Vagina (tissue), 2 donors: ENCODE measurements around the gene TJP3. TPM values are rescaled to one million over a fixed set of nuclear protein-coding genes. Genes with fewer than 3 reads are reported as not detected.

ENCODE experiments used
- DNase-seq, 2 donors: peaks; one replicate each; pipeline ENCODE4 v3.0.0-alpha.2; 2017; ENCODE audit errors: extremely low spot score in 2 of 2
- H3K27ac ChIP-seq: fragments of 200-600 bp; sonication (generic); one replicate; pipeline ENCODE4 v1.5.1; 2019
- H3K27me3 ChIP-seq: fragments of 200-600 bp; sonication (generic); one replicate; pipeline ENCODE4 v1.5.1; 2019
- H3K36me3 ChIP-seq, 2 donors: fragments of 200-600 bp; sonication (generic); one replicate each; pipeline ENCODE4 v1.5.1; 2017 to 2019
- H3K4me1 ChIP-seq: fragments of 200-600 bp; sonication (generic); one replicate; pipeline ENCODE4 v1.5.1; 2019
- H3K4me3 ChIP-seq, 2 donors: fragments of 200-600 bp; sonication (generic); 1 replicate in 1 of 2; 2 replicates in 1 of 2; pipeline ENCODE4 v1.5.1; 2016 to 2019
- H3K9me3 ChIP-seq: fragments of 200-600 bp; sonication (generic); one replicate; pipeline ENCODE4 v1.5.1; 2019
- POLR2A ChIP-seq, 2 donors: fragments of 450-650 bp; IDR thresholded peaks; one replicate each; pipeline ENCODE4 v1.6.1; 2017; ENCODE audit warnings: antibody characterized with exemption in 2 of 2, mild to moderate bottlenecking in 2 of 2, moderate library complexity in 2 of 2
- POLR2AphosphoS5 ChIP-seq, 2 donors: sonication (generic); formaldehyde crosslinking; IDR thresholded peaks; one replicate each; pipeline ENCODE4 v1.9.0; 2017; ENCODE audit warnings: antibody characterized with exemption in 2 of 2, mild to moderate bottlenecking in 2 of 2, low read depth in 1 of 2; ENCODE audit not compliant: insufficient read depth in 1 of 2
- intact Hi-C: fragments of 100-400 bp; cut with DNase I; formaldehyde crosslinking; loops from one replicate; pipeline ENCODE4 v1.15.1; 2023
- total RNA-seq: library from RNA; depleted of rRNA; stranded (reverse); fragments of >200 nt; gene quantifications from one replicate; pipeline ENCODE4 v1.2.3, GENCODE V29; 2016
- TF ChIP-seq, protein P1 (sequence below), 3 experiments: fragments of 450-650 bp in 2 of 3; fragments of 200-600 bp in 1 of 3; sonication (generic) in 1 of 3; IDR thresholded peaks; one replicate each; pipeline ENCODE4 v1.5.1; 2017 to 2019; ENCODE audit warnings: antibody characterized with exemption in 3 of 3, mild to moderate bottlenecking in 2 of 3, moderate library complexity in 2 of 3

The TJP3 gene
- total RNA-seq, 1 donor from 2014 or later, result 17.7 TPM

DNA sequence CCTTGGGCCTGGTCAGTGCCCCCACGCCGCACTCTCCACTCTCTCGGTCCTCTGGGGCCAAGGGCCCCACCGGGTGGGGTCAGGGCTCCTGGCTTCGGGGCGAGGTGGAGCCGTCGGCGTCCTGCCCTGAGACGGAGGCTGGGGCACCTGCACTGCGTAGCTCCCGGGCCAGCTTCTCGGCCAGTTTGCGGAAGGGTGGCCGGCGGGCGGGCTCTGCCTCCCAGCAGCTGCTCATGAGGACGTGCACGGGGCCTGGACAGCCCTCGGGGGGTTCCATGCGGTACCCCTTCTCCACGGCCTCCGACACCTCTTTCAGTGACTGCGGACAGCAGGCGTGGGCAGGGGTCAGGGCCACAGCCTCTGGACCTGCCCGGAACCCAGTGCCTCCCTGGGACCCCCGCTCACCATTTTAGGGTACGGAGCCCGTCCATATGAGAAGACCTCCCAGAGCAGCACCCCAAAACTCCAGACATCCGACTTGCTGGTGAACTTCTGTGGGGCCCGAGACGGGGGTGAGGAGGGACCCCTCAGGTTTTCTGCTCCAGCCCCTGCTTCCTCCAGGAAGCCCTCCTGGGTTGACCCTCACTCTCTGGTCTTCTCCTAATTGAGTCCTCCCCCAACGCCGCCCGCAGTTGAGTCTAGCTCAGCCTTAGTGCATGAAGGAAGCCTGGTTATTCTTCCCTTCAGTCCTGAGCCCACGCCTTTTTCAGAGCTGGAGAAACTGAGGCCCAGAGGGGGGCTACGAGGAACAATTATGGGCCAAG lies 70.1 kb downstream of the TJP3 start:
- intact Hi-C loops, result no loop called here
- H3K4me1 ChIP-seq, result no peaks in the 10 kb centered on the region
- H3K4me3 ChIP-seq, result no peak overlapping the region
- DNase-seq, result peak in 1 of 2 donors; percentile 82
- H3K36me3 ChIP-seq, result no peaks in the 10 kb centered on the region
- peaks cover 10% of the 10 kb centered on the region for H3K9me3 ChIP-seq
- no peaks in the 10 kb centered on the region for H3K27me3 ChIP-seq
- no peak overlapping the region for H3K27ac ChIP-seq
- no peak for TF ChIP-seq POLR2AphosphoS5 (IDR thresholded peaks at IDR 0.05; ENCODE audit: insufficient read depth in 1 of 2, low read depth in 1 of 2)
- TF ChIP-seq, protein P1, sequence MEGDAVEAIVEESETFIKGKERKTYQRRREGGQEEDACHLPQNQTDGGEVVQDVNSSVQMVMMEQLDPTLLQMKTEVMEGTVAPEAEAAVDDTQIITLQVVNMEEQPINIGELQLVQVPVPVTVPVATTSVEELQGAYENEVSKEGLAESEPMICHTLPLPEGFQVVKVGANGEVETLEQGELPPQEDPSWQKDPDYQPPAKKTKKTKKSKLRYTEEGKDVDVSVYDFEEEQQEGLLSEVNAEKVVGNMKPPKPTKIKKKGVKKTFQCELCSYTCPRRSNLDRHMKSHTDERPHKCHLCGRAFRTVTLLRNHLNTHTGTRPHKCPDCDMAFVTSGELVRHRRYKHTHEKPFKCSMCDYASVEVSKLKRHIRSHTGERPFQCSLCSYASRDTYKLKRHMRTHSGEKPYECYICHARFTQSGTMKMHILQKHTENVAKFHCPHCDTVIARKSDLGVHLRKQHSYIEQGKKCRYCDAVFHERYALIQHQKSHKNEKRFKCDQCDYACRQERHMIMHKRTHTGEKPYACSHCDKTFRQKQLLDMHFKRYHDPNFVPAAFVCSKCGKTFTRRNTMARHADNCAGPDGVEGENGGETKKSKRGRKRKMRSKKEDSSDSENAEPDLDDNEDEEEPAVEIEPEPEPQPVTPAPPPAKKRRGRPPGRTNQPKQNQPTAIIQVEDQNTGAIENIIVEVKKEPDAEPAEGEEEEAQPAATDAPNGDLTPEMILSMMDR (IDR thresholded peaks at IDR 0.05), result no peak
- no peak for TF ChIP-seq POLR2A (IDR thresholded peaks at IDR 0.05)

DNA sequence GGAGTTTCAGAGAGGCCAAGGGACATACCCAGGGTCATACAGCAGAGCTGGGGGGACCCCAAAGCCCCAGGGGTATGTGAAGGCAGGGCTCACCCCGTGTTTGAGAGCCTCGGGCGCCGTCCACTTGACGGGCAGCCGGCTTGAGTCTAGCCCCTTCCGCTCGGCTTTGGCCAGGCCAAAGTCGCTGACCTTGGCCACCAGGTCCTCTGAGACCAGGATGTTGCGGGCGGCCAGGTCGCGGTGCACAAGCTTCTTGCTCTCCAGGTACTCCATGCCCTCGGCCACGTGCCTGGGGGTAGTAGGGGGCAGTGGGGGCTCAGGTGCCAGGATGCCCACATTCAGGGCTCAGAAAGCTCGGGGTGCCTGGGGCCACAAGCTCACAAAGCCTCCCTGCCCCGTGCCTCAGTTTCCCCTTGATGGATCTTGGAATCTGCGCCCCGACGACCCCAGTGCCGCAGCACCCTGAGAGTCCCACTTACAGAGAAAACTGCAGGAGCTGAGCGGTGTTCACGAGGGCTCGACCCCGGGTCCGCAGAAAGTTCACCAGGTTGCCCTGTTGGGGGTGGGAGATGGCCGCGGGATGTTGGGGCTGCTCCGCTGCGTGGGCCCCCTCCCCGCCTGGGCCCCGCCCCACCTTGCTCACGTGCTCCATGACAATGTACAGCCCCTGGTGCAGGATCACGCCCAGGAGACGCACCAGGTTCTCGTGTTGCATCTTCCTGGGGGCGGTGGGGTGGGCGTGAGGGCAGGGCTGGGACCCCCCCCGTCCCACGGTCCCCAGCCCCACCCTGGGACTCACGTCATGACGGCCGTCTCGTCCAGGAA lies 70.9 kb downstream of the TJP3 start:
- H3K4me3 ChIP-seq, result no peak overlapping the region

DNA sequence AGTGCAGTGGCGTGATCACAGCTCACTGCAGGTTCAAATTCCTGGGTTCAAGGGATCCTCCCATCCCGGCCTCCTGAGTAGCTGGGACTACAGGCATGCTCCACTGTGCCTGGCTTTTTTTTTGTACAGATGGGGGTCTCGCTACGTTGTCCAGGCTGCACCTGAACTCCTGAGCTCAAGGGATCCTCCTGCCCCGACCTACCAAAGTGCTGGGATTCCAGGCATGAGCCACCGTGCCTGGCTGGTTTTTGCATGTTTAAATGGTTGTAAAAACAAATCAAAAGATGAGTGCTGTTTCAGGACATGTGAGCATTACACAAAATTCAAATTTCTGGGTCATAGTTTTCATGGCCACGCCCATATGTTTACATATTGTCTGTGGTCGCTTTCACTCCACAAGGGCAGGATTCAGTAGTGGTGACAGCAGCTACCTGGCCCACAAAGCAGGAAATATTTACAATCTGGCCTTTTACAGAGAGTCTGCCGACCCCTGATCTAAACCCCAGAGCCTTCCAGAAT lies 72.7 kb downstream of the TJP3 start:
- DNase-seq, result no peak
- TF ChIP-seq POLR2AphosphoS5 (IDR thresholded peaks at IDR 0.05; ENCODE audit: insufficient read depth in 1 of 2, low read depth in 1 of 2), result no peak
- TF ChIP-seq POLR2A (IDR thresholded peaks at IDR 0.05), result no peak
- TF ChIP-seq, protein P1 (IDR thresholded peaks at IDR 0.05), result no peak
- Histone ChIP-seq H3K27me3 (peaks cover 7% of the 10 kb centered on the region), H3K4me1 (peaks cover 10% of the 10 kb centered on the region), H3K4me3 (no peak overlapping the region), H3K27ac (no peak overlapping the region), H3K36me3 (no peaks in the 10 kb centered on the region), H3K9me3 (peaks cover 10% of the 10 kb centered on the region)
- intact Hi-C loops, result no loop called here

More for the DNA sequence above, 70.9 kb downstream of the TJP3 start:
- DNase-seq, result peak in 1 of 2 donors; percentile 95
- H3K36me3 ChIP-seq, result no peaks in the 10 kb centered on the region
- H3K27me3 ChIP-seq, result no peaks in the 10 kb centered on the region
- H3K27ac ChIP-seq, result no peak overlapping the region
- intact Hi-C loops, result no loop called here
- TF ChIP-seq, protein P1 (IDR thresholded peaks at IDR 0.05), result no peak
- no peak for TF ChIP-seq POLR2A (IDR thresholded peaks at IDR 0.05)
- TF ChIP-seq POLR2AphosphoS5 (IDR thresholded peaks at IDR 0.05; ENCODE audit: insufficient read depth in 1 of 2, low read depth in 1 of 2), result no peak
- peaks cover 10% of the 10 kb centered on the region for H3K9me3 ChIP-seq
- no peaks in the 10 kb centered on the region for H3K4me1 ChIP-seq

DNA sequence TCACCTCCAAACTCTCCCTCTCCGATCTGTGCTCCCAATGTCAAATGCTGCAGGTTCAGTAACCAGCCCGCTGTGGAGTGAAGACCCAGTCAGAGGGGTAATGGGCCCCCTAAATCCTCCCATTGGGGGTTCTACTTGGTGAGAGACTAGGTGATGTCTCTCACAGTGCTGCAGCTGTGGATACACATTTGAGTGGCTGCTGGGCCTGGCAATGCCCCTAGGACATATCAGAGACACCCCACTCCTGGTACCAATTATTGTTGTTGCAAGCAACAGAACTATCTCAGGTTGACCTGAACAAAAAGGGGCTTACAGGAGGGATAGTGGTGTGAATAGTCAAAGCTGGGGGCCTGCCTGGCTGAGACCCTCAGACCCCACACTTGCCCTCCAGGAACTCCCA lies 73.4 kb downstream of the TJP3 start:
- Histone ChIP-seq H3K27ac (no peak overlapping the region), H3K4me3 (no peak overlapping the region), H3K9me3 (peaks cover 10% of the 10 kb centered on the region), H3K27me3 (peaks cover 9% of the 10 kb centered on the region), H3K36me3 (no peaks in the 10 kb centered on the region), H3K4me1 (peaks cover 10% of the 10 kb centered on the region)
- intact Hi-C loops, result no loop called here
- no peak for DNase-seq
- TF ChIP-seq POLR2A (IDR thresholded peaks at IDR 0.05) (no peak), POLR2AphosphoS5 (IDR thresholded peaks at IDR 0.05; ENCODE audit: insufficient read depth in 1 of 2, low read depth in 1 of 2) (no peak)
- TF ChIP-seq, protein P1 (IDR thresholded peaks at IDR 0.05), result no peak
